HG03159 (cell line): ENCODE measurements around the gene PLCD4.

Experiments
- ATAC-seq: cut with Tn5 transposase; IDR thresholded peaks from one replicate; pipeline ENCODE4 v1.9.1; 2021; ENCODE audit warnings: mild to moderate bottlenecking, moderate library complexity; ENCODE audit not compliant: unreplicated experiment

The PLCD4 gene

GRCh38 chr2:218618102-218618860 is 10.6 kb downstream of the PLCD4 start:
- ATAC-seq = no peak

- ATAC-seq = no peak
Observed at GRCh38 chr2:218621007-218621406, 13.3 kb downstream of the PLCD4 start.

- no peak for ATAC-seq
Observed at GRCh38 chr2:218622606-218623365, 15.1 kb downstream of the PLCD4 start.

- no peak for ATAC-seq
Observed at GRCh38 chr2:218623366-218623705, 15.6 kb downstream of the PLCD4 start.

GRCh38 chr2:218626369-218626768 is 18.7 kb downstream of the PLCD4 start:
- ATAC-seq = no peak

- no peak for ATAC-seq
Observed at GRCh38 chr2:218627939-218628338, 20.2 kb downstream of the PLCD4 start.

GRCh38 chr2:218631837-218632236 is 24.1 kb downstream of the PLCD4 start:
- no peak for ATAC-seq

GRCh38 chr2:218635719-218636118 is 28.0 kb downstream of the PLCD4 start:
- no peak for ATAC-seq

- no peak for ATAC-seq
Observed at GRCh38 chr2:218638372-218638771, 30.7 kb downstream of the PLCD4 start.

- ATAC-seq = no peak
Observed at GRCh38 chr2:218642121-218642656, 34.5 kb downstream of the PLCD4 start.

- ATAC-seq = no peak
Observed at GRCh38 chr2:218642786-218643185, 35.1 kb downstream of the PLCD4 start.

- no peak for ATAC-seq
Observed at GRCh38 chr2:218643751-218644310, 36.1 kb downstream of the PLCD4 start.

GRCh38 chr2:218644721-218645120 is 37.0 kb downstream of the PLCD4 start:
- ATAC-seq = no peak

GRCh38 chr2:218645126-218645525 is 37.4 kb downstream of the PLCD4 start:
- ATAC-seq = peak; percentile 47

- peak; percentile 48 for ATAC-seq
Observed at GRCh38 chr2:218648088-218648786, 40.5 kb downstream of the PLCD4 start.

GRCh38 chr2:218648787-218649100 is 41.0 kb downstream of the PLCD4 start:
- ATAC-seq = no peak

GRCh38 chr2:218655751-218656150 is 48.1 kb downstream of the PLCD4 start:
- ATAC-seq = no peak

- peak; percentile 42 for ATAC-seq
Observed at GRCh38 chr2:218658671-218659257, 51.1 kb downstream of the PLCD4 start.

GRCh38 chr2:218659258-218659987 is 51.7 kb downstream of the PLCD4 start, which contains the start of the genes BCS1L and ZNF142:
Gene BCS1L (plus strand): TSS chr2:218659683. CDS start chr2:218660988, 1,305 bp downstream.
Gene ZNF142 (minus strand): TSS chr2:218659623. CDS start chr2:218656429, 3,194 bp downstream.
- ATAC-seq = peak; percentile 89

- no peak for ATAC-seq
Observed at GRCh38 chr2:218659988-218660358, 52.3 kb downstream of the PLCD4 start.
